Peyer's patch (tissue), 4 donors: ENCODE data around the gene LAMA1. TPM values are rescaled to one million over a fixed set of nuclear protein-coding genes. Genes with fewer than 3 reads are reported as not detected.
"Not testable (repeated sequence)": the region's sequence is repeated elsewhere in the genome, so short reads cannot be mapped to it uniquely, and the experiment has no call there.

Experiments
- DNase-seq, 3 donors: peaks; one replicate each; pipeline ENCODE4 v3.0.0-alpha.2; 2017 to 2019
- H3K27ac ChIP-seq, 4 donors: fragments of 200-600 bp; sonication (generic); one replicate each; pipeline ENCODE4 v1.5.1; 2016 to 2019
- H3K27me3 ChIP-seq, 2 donors: fragments of 200-600 bp; sonication (generic); one replicate each; pipeline ENCODE4 v1.5.1; 2019
- H3K36me3 ChIP-seq, 3 donors: fragments of 200-600 bp; sonication (generic); one replicate each; pipeline ENCODE4 v1.5.1; 2016 to 2019
- H3K4me1 ChIP-seq, 4 donors: fragments of 200-600 bp; sonication (generic); one replicate each; pipeline ENCODE4 v1.5.1; 2016 to 2019
- H3K4me3 ChIP-seq, 4 donors: fragments of 200-600 bp; sonication (generic); 1 replicate in 3 of 4; 2 replicates in 1 of 4; pipeline ENCODE4 v1.5.1; 2016 to 2019; ENCODE audit warnings: mild to moderate bottlenecking in 1 of 4
- H3K9me3 ChIP-seq, 4 donors: fragments of 200-600 bp; sonication (generic); one replicate each; pipeline ENCODE4 v1.5.1; 2016 to 2019; ENCODE audit warnings: mild to moderate bottlenecking in 1 of 4
- POLR2A ChIP-seq, 2 donors: fragments of 450-650 bp; IDR thresholded peaks; one replicate each; pipeline ENCODE4 v1.5.1; 2017; ENCODE audit warnings: antibody characterized with exemption in 2 of 2, mild to moderate bottlenecking in 2 of 2, moderate library complexity in 2 of 2
- total RNA-seq, 4 donors: library from RNA; depleted of rRNA; stranded (reverse); fragments of >200 nt; gene quantifications; one replicate each; pipeline ENCODE4 v1.1.0, GENCODE V29; 2016
- TF ChIP-seq, protein P1 (sequence below), 6 experiments: fragments of 450-650 bp in 4 of 6; fragments of 200-600 bp in 2 of 6; sonication (generic) in 1 of 6; IDR thresholded peaks; one replicate each; pipeline ENCODE4 v1.5.1; 2017 to 2019; ENCODE audit warnings: antibody characterized with exemption in 6 of 6, mild to moderate bottlenecking in 3 of 6, moderate library complexity in 1 of 6

The LAMA1 gene
- total RNA-seq, 4 donors from 2014 or later, result 1.8 to 3.5 (median 2.2) TPM; not detected in 1

DNA sequence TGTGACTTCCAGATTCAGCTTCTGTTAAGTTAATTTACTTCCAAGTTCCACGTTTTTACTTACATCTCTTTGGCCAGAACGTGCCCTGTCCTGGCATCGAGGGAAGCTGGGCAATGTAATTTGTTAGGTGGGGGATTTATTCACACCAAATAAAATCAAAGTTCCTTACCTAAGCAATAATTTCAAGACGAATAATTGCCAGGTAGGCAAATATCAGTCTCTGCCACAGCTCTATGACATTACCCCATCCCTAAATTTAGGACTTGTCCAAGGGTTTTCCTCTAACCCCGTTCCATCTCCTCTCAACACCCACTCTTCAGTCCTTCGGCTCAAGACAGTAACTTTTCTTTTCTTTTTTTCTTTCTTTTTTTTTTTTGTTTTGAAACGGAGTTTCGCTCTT lies 38.3 kb upstream of the LAMA1 start:
- no peak for DNase-seq
- Histone ChIP-seq H3K36me3 (no peaks in the 10 kb centered on the region), H3K27me3 (no peaks in the 10 kb centered on the region), H3K4me3 (no peak overlapping the region), H3K4me1 (no peaks in the 10 kb centered on the region), H3K27ac (no peak overlapping the region), H3K9me3 (no peaks in the 10 kb centered on the region)
- TF ChIP-seq POLR2A (IDR thresholded peaks at IDR 0.05), result no peak
- TF ChIP-seq, protein P1, sequence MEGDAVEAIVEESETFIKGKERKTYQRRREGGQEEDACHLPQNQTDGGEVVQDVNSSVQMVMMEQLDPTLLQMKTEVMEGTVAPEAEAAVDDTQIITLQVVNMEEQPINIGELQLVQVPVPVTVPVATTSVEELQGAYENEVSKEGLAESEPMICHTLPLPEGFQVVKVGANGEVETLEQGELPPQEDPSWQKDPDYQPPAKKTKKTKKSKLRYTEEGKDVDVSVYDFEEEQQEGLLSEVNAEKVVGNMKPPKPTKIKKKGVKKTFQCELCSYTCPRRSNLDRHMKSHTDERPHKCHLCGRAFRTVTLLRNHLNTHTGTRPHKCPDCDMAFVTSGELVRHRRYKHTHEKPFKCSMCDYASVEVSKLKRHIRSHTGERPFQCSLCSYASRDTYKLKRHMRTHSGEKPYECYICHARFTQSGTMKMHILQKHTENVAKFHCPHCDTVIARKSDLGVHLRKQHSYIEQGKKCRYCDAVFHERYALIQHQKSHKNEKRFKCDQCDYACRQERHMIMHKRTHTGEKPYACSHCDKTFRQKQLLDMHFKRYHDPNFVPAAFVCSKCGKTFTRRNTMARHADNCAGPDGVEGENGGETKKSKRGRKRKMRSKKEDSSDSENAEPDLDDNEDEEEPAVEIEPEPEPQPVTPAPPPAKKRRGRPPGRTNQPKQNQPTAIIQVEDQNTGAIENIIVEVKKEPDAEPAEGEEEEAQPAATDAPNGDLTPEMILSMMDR (IDR thresholded peaks at IDR 0.05), result no peak

DNA sequence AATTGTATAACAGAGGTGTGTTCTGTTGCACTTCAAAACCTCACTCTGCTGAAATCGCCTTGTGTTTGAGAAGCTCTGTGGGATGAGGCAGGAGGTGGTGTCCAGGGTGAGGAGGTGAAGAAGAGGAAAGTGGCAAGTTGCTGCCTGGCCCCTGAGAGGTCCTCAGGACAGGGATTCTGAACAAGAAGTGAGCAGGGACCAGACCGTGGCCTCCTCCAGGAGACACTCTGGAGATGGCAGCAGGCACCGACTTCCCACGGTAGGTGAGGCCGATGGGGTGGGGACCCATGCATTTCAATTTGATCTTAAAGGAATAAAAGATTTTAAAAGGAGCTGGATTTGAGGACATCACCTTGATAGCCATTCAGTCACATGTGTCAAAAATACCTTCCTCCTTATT lies 37.5 kb upstream of the LAMA1 start:
- no peak for DNase-seq
- TF ChIP-seq POLR2A (IDR thresholded peaks at IDR 0.05), result no peak
- Histone ChIP-seq H3K27ac (no peak overlapping the region), H3K9me3 (no peaks in the 10 kb centered on the region), H3K4me3 (no peak overlapping the region), H3K27me3 (no peaks in the 10 kb centered on the region), H3K36me3 (no peaks in the 10 kb centered on the region), H3K4me1 (no peaks in the 10 kb centered on the region)

DNA sequence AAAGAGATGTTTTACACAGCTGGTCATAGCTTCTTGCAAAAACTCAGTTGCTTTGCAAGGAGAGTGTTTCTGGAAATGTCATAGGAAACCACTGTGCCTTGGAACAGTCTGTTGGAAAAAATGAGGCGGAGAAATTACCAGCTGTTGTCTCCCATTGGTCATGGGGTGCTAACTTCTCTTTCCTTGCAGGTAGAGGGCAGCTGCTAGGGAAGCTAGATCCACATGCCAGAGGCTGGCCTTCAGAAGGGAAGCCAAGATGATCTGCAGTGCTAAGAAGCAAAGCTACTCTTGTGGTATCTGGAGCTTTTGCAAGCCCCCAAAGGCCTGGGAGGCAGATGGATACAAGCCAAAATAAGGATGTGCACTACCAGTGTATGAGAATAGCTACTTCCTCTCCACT lies 34.8 kb upstream of the LAMA1 start:
- TF ChIP-seq, protein P1 (IDR thresholded peaks at IDR 0.05), result no peak
- TF ChIP-seq POLR2A (IDR thresholded peaks at IDR 0.05), result no peak
- H3K4me3 ChIP-seq, result no peak overlapping the region
- DNase-seq, result no peak
- H3K27me3 ChIP-seq, result no peaks in the 10 kb centered on the region
- no peaks in the 10 kb centered on the region for H3K9me3 ChIP-seq
- no peaks in the 10 kb centered on the region for H3K36me3 ChIP-seq
- no peak overlapping the region for H3K27ac ChIP-seq
- no peaks in the 10 kb centered on the region for H3K4me1 ChIP-seq

DNA sequence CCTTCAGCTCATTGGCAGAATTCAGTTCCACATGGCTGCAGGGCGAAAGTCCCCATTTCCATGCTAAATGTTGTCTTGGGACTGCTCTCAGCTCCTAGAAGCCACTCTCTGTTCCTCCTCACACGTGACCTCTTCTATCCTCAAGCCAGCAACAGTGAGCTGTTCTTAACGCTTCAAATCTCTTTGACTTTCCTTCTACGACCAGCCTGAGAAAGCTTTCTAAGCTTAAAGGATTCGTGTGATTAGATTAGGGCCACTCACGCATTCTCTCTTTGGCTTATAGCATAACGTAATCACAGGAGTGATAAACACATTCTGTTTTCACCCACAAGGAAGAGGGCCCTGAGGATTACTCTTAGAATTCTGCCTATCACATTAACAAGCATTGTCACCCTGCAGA lies 29.8 kb upstream of the LAMA1 start:
- DNase-seq, result no peak
- Histone ChIP-seq H3K9me3 (no peaks in the 10 kb centered on the region), H3K27ac (no peak overlapping the region), H3K27me3 (no peaks in the 10 kb centered on the region), H3K4me3 (no peak overlapping the region), H3K36me3 (no peaks in the 10 kb centered on the region), H3K4me1 (no peaks in the 10 kb centered on the region)
- TF ChIP-seq, protein P1 (IDR thresholded peaks at IDR 0.05), result no peak
- TF ChIP-seq POLR2A (IDR thresholded peaks at IDR 0.05), result no peak

DNA sequence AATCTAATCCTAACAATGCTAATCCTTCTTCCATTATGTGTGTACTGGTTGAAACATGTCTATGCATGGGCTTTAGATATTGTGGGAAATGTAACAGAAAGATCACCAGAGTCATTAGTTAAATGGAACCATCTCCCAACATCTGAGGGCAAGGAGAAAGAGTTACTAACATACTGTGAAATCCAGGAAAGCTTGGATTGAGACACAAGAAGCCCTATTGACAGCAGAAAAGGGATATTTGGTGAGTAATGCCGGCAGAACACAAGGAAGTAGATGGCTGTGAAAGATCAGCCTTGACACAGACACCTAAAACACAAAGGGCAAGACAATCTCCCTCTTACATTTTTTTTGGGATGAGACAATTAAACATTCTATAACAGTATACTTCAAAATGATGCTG lies 28.5 kb upstream of the LAMA1 start:
- DNase-seq, result no peak
- TF ChIP-seq POLR2A (IDR thresholded peaks at IDR 0.05), result no peak
- TF ChIP-seq, protein P1 (IDR thresholded peaks at IDR 0.05), result no peak
- Histone ChIP-seq H3K4me3 (no peak overlapping the region), H3K27ac (no peak overlapping the region), H3K27me3 (no peaks in the 10 kb centered on the region), H3K4me1 (no peaks in the 10 kb centered on the region), H3K36me3 (no peaks in the 10 kb centered on the region), H3K9me3 (no peaks in the 10 kb centered on the region)

DNA sequence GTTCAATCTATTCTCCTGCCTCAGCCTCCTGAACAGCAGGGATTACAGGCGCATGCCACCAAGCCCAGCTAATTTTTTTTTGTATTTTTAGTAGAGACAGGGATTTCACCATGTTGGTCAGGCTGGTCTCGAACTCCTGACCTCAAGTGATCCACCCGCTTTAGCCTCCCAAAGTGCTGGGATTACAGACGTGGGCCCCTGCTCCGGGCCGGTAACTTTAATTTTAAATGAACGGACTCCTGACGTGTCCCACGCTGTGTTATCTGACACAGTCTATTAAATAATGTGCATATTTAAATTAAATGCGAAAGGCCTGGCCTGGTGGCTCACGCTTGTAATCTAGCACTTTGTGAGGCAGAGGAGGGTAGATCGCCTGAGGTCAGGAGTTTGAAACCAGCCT lies 27.3 kb upstream of the LAMA1 start:
- not testable (repeated sequence) for H3K9me3 ChIP-seq, H3K27me3 ChIP-seq, H3K36me3 ChIP-seq, H3K4me1 ChIP-seq, H3K4me3 ChIP-seq, H3K27ac ChIP-seq
- DNase-seq, result peak in 1 of 3 donors; percentile 18

DNA sequence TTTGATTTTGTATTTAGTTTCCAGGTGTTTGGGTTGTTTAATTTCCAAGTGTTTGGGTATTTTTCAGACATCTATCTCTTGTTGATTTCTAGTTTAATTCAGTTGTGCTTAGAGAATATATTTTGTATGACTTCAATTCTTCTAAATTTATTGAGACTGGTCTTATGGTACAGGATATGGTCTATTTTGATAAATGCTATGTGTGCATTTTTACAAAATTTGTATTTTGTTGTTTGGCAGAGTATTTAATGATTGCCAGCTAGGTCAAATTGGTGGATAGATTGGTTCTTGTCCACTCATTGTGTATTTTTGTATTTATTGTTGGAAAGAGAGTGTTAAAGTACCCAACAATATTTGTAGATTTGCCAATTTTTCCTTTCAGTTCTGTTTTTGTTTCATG lies 23.7 kb upstream of the LAMA1 start:
- Histone ChIP-seq H3K9me3 (no peaks in the 10 kb centered on the region), H3K4me1 (no peaks in the 10 kb centered on the region), H3K27ac (no peak overlapping the region), H3K4me3 (no peak overlapping the region), H3K27me3 (no peaks in the 10 kb centered on the region), H3K36me3 (no peaks in the 10 kb centered on the region)
- no peak for TF ChIP-seq POLR2A (IDR thresholded peaks at IDR 0.05)
- TF ChIP-seq, protein P1 (IDR thresholded peaks at IDR 0.05), result no peak
- no peak for DNase-seq
